DND-41 (cell line): ENCODE results near the gene KCNAB2.

Experiments
- CTCF ChIP-seq: IDR thresholded peaks from 2 replicates; pipeline ENCODE4 v1.5.1; 2012; ENCODE audit warnings: borderline replicate concordance, low read length, moderate library complexity, mild to moderate bottlenecking; ENCODE audit not compliant: poor library complexity, severe bottlenecking; ENCODE audit errors: extremely low read depth
- EZH2 ChIP-seq: IDR thresholded peaks from 3 replicates; pipeline ENCODE4 v1.6.1; 2012; ENCODE audit warnings: borderline replicate concordance, low read depth, mild to moderate bottlenecking, moderate library complexity, low read length, inconsistent platforms; ENCODE audit not compliant: severe bottlenecking

- TF ChIP-seq CTCF (no peak), EZH2 (no peak)
Measured at GRCh38 chr1:6029351-6029750, 16.3 kb upstream of the KCNAB2 start.
